AG09319 (cell line): ENCODE measurements around the gene TFAP2B.

Source experiments
- DNase-seq: peaks from one replicate; pipeline ENCODE4 v3.0.0-alpha.2; 2010; ENCODE audit warnings: low read depth; ENCODE audit errors: extremely low read depth
- TF ChIP-seq, protein P1 (sequence below): IDR thresholded peaks from 2 replicates; pipeline ENCODE4 v1.5.1; 2011; ENCODE audit warnings: low read depth, mild to moderate bottlenecking, inconsistent platforms, low read length, moderate library complexity

Gene TFAP2B

DNA sequence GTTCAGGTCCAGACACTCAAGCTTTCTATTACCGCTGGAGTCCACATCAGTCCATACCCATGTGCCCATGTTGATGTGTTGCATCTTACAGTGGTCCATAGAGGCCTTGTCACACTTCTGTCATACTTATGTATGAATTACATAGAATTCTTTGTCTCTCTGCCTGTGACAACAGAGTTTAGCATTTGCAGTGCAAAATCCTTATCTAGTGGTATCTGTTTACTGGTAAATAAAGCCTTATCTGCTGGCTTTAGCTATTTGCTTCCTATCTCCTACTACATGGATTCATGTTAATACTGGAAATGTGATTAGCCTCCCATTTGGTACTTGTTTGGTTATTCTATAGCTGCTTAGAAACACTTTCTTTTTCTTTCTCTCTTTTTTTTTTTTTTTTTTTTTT is 49.8 kb downstream of the TFAP2B start:
- TF ChIP-seq, protein P1, sequence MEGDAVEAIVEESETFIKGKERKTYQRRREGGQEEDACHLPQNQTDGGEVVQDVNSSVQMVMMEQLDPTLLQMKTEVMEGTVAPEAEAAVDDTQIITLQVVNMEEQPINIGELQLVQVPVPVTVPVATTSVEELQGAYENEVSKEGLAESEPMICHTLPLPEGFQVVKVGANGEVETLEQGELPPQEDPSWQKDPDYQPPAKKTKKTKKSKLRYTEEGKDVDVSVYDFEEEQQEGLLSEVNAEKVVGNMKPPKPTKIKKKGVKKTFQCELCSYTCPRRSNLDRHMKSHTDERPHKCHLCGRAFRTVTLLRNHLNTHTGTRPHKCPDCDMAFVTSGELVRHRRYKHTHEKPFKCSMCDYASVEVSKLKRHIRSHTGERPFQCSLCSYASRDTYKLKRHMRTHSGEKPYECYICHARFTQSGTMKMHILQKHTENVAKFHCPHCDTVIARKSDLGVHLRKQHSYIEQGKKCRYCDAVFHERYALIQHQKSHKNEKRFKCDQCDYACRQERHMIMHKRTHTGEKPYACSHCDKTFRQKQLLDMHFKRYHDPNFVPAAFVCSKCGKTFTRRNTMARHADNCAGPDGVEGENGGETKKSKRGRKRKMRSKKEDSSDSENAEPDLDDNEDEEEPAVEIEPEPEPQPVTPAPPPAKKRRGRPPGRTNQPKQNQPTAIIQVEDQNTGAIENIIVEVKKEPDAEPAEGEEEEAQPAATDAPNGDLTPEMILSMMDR, result no peak

DNA sequence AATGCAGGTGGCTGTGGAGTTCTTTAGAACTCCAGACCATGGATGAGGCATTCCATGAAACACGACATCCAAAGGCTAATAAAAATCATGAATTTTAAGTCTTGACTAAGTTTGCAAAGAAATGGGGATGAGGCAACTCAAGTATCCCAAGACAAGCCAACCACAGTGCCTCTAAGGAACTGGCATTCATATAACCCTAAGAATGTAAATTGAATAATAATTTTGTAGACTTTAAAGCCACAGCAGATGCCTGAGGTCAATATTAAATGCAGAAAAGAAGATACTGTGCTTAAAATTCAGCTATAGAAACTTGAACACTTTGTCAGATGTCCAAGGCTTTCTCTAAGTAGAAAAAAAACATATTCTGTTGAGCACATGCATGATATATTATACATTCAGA is 54.5 kb downstream of the TFAP2B start:
- TF ChIP-seq, protein P1, result no peak
- no peak for DNase-seq

More for the DNA sequence above, 49.8 kb downstream of the TFAP2B start:
- DNase-seq, result no peak

DNA sequence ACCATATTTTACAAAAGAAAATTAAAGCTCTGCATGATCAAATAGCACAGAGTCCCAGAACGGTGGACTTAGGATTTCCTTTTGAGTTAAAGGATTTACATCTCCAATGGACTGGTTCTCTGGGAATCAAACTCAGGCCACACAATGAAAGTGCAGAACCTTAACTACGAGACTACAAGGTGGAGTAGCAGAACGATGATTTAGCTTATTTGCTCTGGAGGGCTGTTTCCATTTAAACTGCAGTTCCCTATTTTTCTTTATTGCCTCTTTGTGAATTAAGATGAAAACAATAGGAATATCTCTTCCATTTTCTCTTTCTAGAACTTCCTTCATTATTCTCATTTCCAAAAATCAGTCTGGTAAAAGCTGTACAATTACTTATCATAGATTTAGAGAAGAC is 65.7 kb downstream of the TFAP2B start:
- TF ChIP-seq, protein P1, result no peak
- no peak for DNase-seq

DNA sequence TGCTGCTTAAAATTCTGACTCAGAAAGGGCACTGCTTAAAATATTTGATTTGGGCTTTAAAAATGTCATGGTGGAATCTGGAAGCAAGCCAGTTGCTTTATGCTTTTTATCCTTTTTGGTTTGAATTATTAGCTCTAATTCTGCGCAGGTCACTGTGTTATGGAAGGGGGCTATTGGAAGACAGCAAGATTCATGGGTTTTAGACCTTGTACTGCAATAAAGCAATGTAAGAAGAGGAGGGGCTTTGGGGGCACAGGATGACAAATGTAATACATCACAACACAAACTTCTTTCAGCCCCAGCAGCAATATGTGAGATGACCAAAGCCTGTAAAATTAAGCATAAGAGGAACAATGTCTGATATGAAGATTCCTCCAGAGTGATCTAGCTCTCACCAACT is 68.4 kb downstream of the TFAP2B start:
- DNase-seq, result no peak
- TF ChIP-seq, protein P1, result no peak

DNA sequence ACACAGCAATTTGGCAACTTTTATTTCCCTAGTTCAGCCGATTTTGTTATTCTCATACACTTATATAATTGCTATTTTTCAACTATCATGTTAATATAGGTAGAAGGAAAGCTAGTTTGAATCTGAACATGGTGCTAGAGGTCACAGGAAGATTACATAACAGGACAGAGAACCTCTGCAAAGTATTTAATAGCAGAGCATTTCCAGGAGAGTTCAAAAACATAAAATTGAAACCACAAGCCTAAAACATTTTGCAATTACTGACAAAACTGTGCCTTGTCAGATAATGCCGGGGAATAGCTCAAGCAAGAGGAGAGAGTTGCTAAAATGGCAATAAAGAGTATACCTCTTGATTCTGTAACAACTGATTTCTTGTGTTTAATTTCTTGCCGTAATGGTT is 70.8 kb downstream of the TFAP2B start:
- DNase-seq, result no peak
- TF ChIP-seq, protein P1, result no peak

DNA sequence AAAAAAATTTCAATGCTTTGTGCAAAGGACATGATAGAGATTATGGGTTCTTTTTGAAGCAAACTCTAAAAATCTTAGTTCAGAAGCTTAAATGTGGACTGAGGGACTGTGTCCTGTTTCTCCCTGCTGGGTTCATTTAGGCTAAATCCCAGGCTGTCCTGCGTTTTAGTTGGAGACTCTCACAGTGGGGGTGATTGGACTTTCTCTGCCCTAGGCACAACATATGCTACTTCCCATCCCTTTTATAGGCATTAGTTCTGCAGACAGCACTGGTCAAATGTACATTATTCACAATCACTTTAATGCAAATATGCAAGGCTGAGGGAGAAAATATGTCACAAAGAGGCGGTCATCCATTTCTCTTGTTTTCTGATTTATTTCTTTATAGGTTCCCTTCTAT is 71.3 kb downstream of the TFAP2B start:
- TF ChIP-seq, protein P1, result no peak
- no peak for DNase-seq

DNA sequence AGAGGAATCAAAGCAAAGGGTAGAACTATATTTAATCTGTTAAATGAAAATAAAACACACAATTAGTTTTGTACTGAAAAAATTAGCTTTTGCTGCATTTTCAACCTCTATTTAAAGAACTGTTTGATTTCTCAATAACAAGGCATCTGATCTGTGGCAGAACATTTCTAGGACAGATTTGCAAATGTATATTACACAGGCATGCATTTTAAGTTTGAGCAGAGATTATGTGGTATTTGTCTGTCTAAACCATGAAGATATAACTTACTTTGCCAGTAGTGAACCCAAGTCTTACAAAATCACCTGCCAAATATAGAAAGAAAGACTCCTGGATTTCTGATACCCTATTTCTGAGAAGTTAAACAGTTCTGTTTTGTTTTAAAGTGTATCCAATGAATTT is 71.9 kb downstream of the TFAP2B start:
- TF ChIP-seq, protein P1, result no peak
- no peak for DNase-seq

DNA sequence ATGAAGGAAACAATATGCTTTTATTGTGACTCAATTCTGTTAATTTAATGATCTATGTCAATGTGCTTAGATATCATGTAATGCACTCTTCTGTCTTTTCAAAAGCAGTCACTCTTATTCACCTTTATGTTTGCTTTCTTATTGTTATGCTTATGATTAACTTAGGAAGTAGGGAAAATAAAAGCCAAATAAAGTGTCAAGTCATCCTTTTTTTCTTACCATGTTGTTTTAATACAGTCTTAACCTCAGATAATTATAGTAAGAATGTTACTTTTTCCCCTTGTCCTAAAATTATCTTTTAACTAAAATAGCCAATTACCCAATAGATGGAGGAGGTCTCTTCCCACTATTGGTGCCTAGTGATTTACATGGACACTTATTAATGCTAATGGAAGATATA is 72.6 kb downstream of the TFAP2B start:
- no peak for DNase-seq
- TF ChIP-seq, protein P1, result no peak
